Measurements from ENCODE around the gene SLC9A9. TPM values are rescaled to one million over a fixed set of nuclear protein-coding genes. Genes with fewer than 3 reads are reported as not detected.

Gene SLC9A9
- total and polyA plus RNA-seq, 12 donors, result 1.3 to 8.4 (median 3.0) TPM

DNA sequence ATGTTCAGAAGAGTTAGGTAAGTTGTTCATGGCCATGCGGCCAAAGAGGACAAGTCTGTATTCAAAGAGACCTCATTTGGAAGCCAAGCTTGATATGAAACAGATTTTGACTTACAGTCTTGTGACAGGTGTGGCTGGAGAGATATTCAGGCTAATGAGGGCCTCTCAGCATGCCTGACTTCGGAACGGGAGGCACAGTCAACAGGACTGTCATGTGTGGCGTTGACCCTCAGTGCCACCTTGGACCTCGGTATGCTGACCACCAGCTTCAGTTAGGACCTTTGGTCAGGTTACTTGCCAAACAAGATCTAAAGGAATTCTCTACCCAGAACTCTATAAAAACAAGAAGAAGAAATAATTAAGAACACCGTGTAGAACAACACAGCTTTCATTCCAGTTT is 604.6 kb downstream of the SLC9A9 start:
- Histone ChIP-seq H3K4me3 (no peak overlapping the region), H3K27me3 (no peaks in the 10 kb centered on the region), H3K4me1 (no peaks in the 10 kb centered on the region), H3K9me3 (peaks cover 0 to 3% (median 0%) of the 10 kb centered on the region in 11 donors), H3K27ac (no peak overlapping the region), H3K36me3 (no peaks in the 10 kb centered on the region)
- WGBS, 2 donors, result 85 to 89% methylated on average over 6 of the region's 6 CpGs
- DNase-seq, result no peak
- TF ChIP-seq, protein P1, sequence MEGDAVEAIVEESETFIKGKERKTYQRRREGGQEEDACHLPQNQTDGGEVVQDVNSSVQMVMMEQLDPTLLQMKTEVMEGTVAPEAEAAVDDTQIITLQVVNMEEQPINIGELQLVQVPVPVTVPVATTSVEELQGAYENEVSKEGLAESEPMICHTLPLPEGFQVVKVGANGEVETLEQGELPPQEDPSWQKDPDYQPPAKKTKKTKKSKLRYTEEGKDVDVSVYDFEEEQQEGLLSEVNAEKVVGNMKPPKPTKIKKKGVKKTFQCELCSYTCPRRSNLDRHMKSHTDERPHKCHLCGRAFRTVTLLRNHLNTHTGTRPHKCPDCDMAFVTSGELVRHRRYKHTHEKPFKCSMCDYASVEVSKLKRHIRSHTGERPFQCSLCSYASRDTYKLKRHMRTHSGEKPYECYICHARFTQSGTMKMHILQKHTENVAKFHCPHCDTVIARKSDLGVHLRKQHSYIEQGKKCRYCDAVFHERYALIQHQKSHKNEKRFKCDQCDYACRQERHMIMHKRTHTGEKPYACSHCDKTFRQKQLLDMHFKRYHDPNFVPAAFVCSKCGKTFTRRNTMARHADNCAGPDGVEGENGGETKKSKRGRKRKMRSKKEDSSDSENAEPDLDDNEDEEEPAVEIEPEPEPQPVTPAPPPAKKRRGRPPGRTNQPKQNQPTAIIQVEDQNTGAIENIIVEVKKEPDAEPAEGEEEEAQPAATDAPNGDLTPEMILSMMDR (IDR thresholded peaks at IDR 0.05), result no peak
- ATAC-seq, result no peak
- intact Hi-C loops (cut with DNase I), result no loop called here

DNA sequence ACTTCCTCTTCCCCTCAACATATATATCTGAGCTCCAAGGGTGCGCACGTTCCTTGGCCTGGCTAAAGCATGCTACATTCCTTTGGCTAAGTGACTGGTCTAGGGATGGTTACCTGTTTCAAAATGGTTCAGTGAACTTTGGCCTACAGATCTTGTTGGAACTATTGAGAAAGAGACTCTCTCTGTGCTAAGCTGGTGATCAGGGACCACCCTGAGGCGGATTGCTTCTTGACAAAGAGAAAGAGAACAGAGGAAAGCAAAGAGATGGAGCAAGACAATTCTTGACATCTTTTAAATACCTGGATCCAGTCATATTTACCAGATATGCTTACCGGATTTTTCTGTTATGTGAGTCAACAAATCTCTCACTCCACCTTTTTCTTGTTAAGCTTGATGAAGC is 605.6 kb downstream of the SLC9A9 start:
- peaks cover 0 to 3% (median 0%) of the 10 kb centered on the region in 11 donors for H3K9me3 ChIP-seq

DNA sequence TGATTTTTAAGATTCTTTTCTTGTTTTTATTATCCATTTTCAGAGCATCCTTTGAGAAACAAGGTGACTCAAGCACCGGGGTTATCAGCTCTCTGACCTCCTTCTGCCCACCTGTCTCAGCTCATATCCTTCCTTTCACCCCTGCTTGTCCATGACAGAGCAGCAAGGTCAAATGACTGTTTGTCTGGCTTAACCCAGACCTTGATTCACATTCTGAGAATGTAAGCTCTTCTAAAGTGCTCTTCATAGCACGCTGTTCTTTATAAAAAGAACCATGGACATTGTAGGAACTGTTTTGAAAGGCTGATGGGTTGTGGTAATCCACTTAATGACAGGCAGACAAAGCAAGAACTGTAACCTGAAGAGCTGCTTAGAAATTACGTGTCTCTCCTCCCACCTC is 606.2 kb downstream of the SLC9A9 start:
- H3K4me1 ChIP-seq, result no peaks in the 10 kb centered on the region
- no peaks in the 10 kb centered on the region for H3K27me3 ChIP-seq
- no peaks in the 10 kb centered on the region for H3K36me3 ChIP-seq
- WGBS, 2 donors, result 59 to 85% methylated on average over 3 of the region's 3 CpGs
- H3K27ac ChIP-seq, result no peak overlapping the region
- TF ChIP-seq, protein P1 (IDR thresholded peaks at IDR 0.05), result no peak
- intact Hi-C loops (cut with DNase I), result no loop called here
- ATAC-seq (no peak), DNase-seq (no peak)
- peaks cover 0 to 5% (median 0%) of the 10 kb centered on the region in 11 donors for H3K9me3 ChIP-seq
- H3K4me3 ChIP-seq, result no peak overlapping the region

More for the DNA sequence above, 605.6 kb downstream of the SLC9A9 start:
- Histone ChIP-seq H3K36me3 (no peaks in the 10 kb centered on the region), H3K27ac (no peak overlapping the region), H3K27me3 (no peaks in the 10 kb centered on the region), H3K4me3 (no peak overlapping the region), H3K4me1 (no peaks in the 10 kb centered on the region)
- WGBS, 2 donors, result 74 to 81% methylated on average over 4 of the region's 4 CpGs
- DNase-seq (no peak), ATAC-seq (no peak)
- TF ChIP-seq, protein P1 (IDR thresholded peaks at IDR 0.05), result no peak
- intact Hi-C loops (cut with DNase I), result no loop called here

DNA sequence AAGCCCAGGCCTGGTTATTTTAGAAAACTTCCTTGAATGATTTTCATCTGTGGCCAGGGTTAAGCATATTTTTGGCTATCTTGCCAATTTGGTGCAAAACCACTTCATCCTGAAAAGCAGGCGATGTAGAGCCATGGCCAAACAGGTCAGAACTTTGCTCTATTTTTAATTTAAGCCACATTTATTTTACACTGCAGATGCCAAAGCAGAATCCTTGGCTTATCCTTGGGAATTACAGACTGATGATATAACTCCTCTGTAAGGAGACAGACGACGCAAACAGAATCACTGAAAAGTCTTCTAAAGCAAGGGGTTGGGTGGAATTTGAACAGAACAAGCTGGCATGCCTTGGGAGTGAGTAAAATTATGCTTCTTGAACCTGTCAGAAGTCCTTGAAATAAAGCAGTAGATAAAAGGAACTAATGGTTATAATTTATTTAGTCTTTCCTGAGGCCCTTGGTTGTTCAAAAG is 606.8 kb downstream of the SLC9A9 start:
- TF ChIP-seq, protein P1 (IDR thresholded peaks at IDR 0.05), result no peak
- Histone ChIP-seq H3K4me1 (no peaks in the 10 kb centered on the region), H3K27me3 (no peaks in the 10 kb centered on the region), H3K4me3 (no peak overlapping the region), H3K36me3 (no peaks in the 10 kb centered on the region), H3K9me3 (peaks cover 0 to 10% (median 0%) of the 10 kb centered on the region in 11 donors), H3K27ac (no peak overlapping the region)
- intact Hi-C loops (cut with DNase I), result no loop called here
- no peak for DNase-seq
- 74 to 85% methylated on average over 3 of the region's 3 CpGs for WGBS, 2 donors
- ATAC-seq, result peak in 2 of 8 donors; percentile 16 to 18

Data from heart right ventricle (tissue), 16 donors.